Motor neuron (in vitro differentiated cells): ENCODE data around the gene ZNF516. TPM values are rescaled to one million over a fixed set of nuclear protein-coding genes. Genes with fewer than 3 reads are reported as not detected.
A peak's percentile ranks its signal among the peaks of the same experiment; 100 is the strongest.

ENCODE experiments used
- ATAC-seq, 8 experiments: fragments of 200-7000 bp; cut with Tn5 transposase; replicated peaks in 6 of 8; 2 replicates each; pipeline ENCODE4 v1.8.0; 2021; ENCODE audit warnings: mild to moderate bottlenecking in 8 of 8, moderate library complexity in 8 of 8
- H3K27ac ChIP-seq, 2 donors: fragments of 250-450 bp; sonication (Bioruptor Pico); 2 replicates each; pipeline ENCODE4 v1.9.0; 2021; ENCODE audit warnings: antibody characterized with exemption in 2 of 2, mild to moderate bottlenecking in 2 of 2, moderate library complexity in 1 of 2
- H3K4me1 ChIP-seq, 2 donors: fragments of 250-450 bp; sonication (Bioruptor Pico); replicated peaks in 1 of 2; 2 replicates each; pipeline ENCODE4 v1.6.1; 2021; ENCODE audit warnings: antibody characterized with exemption in 2 of 2, mild to moderate bottlenecking in 2 of 2, moderate library complexity in 1 of 2
- H3K4me3 ChIP-seq, 5 donors: fragments of 250-450 bp; sonication (Bioruptor Pico); 2 replicates each; pipeline ENCODE4 v1.9.0; 2021; ENCODE audit warnings: antibody characterized with exemption in 5 of 5, mild to moderate bottlenecking in 5 of 5, moderate library complexity in 4 of 5
- WGBS, 10 experiments: fragments of 450-650 bp; shearing (Covaris generic); methylation state at CpG; one replicate each; pipeline ENCODE4 v1.0.0; 2022; 5-methylcytosine and 5-hydroxymethylcytosine counted together
- in situ Hi-C, 9 experiments: fragments of 400-800 bp; cut with MboI; loops; one replicate each; pipeline ENCODE4 v1.15.0; 2021; ENCODE audit warnings: low sequenced_read_pairs in 9 of 9, low pct_unique_long_range_greater_than_20kb in 2 of 9; ENCODE audit not compliant: unreplicated experiment in 9 of 9
- total RNA-seq, 8 experiments: library from RNA; unstranded; fragments of 300-600 nt; gene quantifications; 2 replicates each; pipeline versions ENCODE4 v1.2.3 to v1.2.4, GENCODE V29; 2022

Gene ZNF516
- total RNA-seq, 8 experiments from 2014 or later = 13.0 to 64.2 (median 33.1) TPM

GRCh38 chr18:76452357-76452756 is 42.7 kb downstream of the ZNF516 start:
- Histone ChIP-seq H3K27ac (peak overlapping the region; percentile 77 to 87), H3K4me3 (peak overlapping the region; percentile 24 to 38 (median 26)), H3K4me1 (peaks cover 61 to 71% of the 10 kb centered on the region in 2 donors)
- peak in 6 of 8 experiments; percentile 37 to 64 (median 54) for ATAC-seq
- 8 to 96% (median 20%) methylated on average over 2 to 7 of the region's 8 CpGs; no CpG with 5 or more reads in 1 of the 10 experiments for WGBS, 10 experiments
- in situ Hi-C loops = no loop called here

GRCh38 chr18:76451396-76452331 is 43.4 kb downstream of the ZNF516 start:
- Histone ChIP-seq H3K4me3 (peak overlapping the region; percentile 24 to 38 (median 26)), H3K4me1 (peaks cover 62 to 68% of the 10 kb centered on the region in 2 donors), H3K27ac (peak overlapping the region; percentile 77 to 87)
- in situ Hi-C loops = no loop called here
- 0 to 48% (median 6%) methylated on average over 2 to 8 of the region's 28 CpGs; no CpG with 5 or more reads in 1 of the 10 experiments for WGBS, 10 experiments
- ATAC-seq = peak; percentile 41 to 77 (median 68)

- WGBS, 10 experiments = 0 to 17% (median 4%) methylated on average over 7 to 23 of the region's 35 CpGs; no CpG with 5 or more reads in 1 of the 10 experiments
- Histone ChIP-seq H3K27ac (peak overlapping the region; percentile 77 to 87), H3K4me1 (peaks cover 71 to 72% of the 10 kb centered on the region in 2 donors), H3K4me3 (peak overlapping the region; percentile 24 to 38 (median 26))
- in situ Hi-C loops = no loop called here
- peak; percentile 42 to 77 (median 60) for ATAC-seq
Observed at GRCh38 chr18:76450452-76451395, 44.3 kb downstream of the ZNF516 start.

- no peak overlapping the region for H3K27ac ChIP-seq
- WGBS, 10 experiments = 80 to 100% (median 92%) methylated on average over 2 to 3 of the region's 5 CpGs; no CpG with 5 or more reads in 5 of the 10 experiments
- no peak for ATAC-seq
- H3K4me3 ChIP-seq = no peak overlapping the region
- in situ Hi-C loops = no loop called here
- peaks cover 69 to 73% of the 10 kb centered on the region in 2 donors for H3K4me1 ChIP-seq
Observed at GRCh38 chr18:76449111-76449453, 46.0 kb downstream of the ZNF516 start.

- Histone ChIP-seq H3K4me1 (peaks cover 69 to 73% of the 10 kb centered on the region in 2 donors), H3K4me3 (no peak overlapping the region), H3K27ac (no peak overlapping the region)
- in situ Hi-C loops = no loop called here
- whole genome bisulfite sequencing, 10 experiments = 39 to 100% (median 83%) methylated on average over 2 to 16 of the region's 16 CpGs; no CpG with 5 or more reads in 2 of the 10 experiments
- ATAC-seq = no peak
Observed at GRCh38 chr18:76448256-76449110, 46.6 kb downstream of the ZNF516 start.

- 49 to 100% (median 94%) methylated on average over 1 to 18 of the region's 21 CpGs; no CpG with 5 or more reads in 2 of the 10 experiments for WGBS, 10 experiments
- peaks cover 58 to 63% of the 10 kb centered on the region in 2 donors for H3K4me1 ChIP-seq
- no peak overlapping the region for H3K27ac ChIP-seq
- no peak overlapping the region for H3K4me3 ChIP-seq
- in situ Hi-C loops = no loop called here
- no peak for ATAC-seq
Observed at GRCh38 chr18:76447258-76447890, 47.7 kb downstream of the ZNF516 start.

- H3K4me3 ChIP-seq = no peak overlapping the region
- in situ Hi-C loops = no loop called here
- H3K4me1 ChIP-seq = peaks cover 52 to 55% of the 10 kb centered on the region in 2 donors
- 33 to 92% (median 74%) methylated on average over 1 to 15 of the region's 20 CpGs for WGBS, 10 experiments
- no peak overlapping the region for H3K27ac ChIP-seq
- no peak for ATAC-seq
Observed at GRCh38 chr18:76446321-76447257, 48.5 kb downstream of the ZNF516 start.

GRCh38 chr18:76445741-76446232 is 49.3 kb downstream of the ZNF516 start:
- Histone ChIP-seq H3K4me3 (no peak overlapping the region), H3K27ac (no peak overlapping the region), H3K4me1 (peaks cover 47 to 48% of the 10 kb centered on the region in 2 donors)
- in situ Hi-C loops = no loop called here
- WGBS, 10 experiments = 38 to 80% (median 44%) methylated on average over 2 to 8 of the region's 11 CpGs; no CpG with 5 or more reads in 5 of the 10 experiments
- peak; percentile 35 to 58 (median 42) for ATAC-seq

GRCh38 chr18:76445275-76445674 is 49.8 kb downstream of the ZNF516 start:
- H3K4me3 ChIP-seq = no peak overlapping the region
- peaks cover 42 to 44% of the 10 kb centered on the region in 2 donors for H3K4me1 ChIP-seq
- no peak overlapping the region for H3K27ac ChIP-seq
- 0 to 66% (median 50%) methylated on average over 1 to 3 of the region's 3 CpGs; no CpG with 5 or more reads in 2 of the 10 experiments for WGBS, 10 experiments
- in situ Hi-C loops = no loop called here
- peak in 3 of 8 experiments; percentile 8 to 78 (median 65) for ATAC-seq

GRCh38 chr18:76444446-76445105 is 50.5 kb downstream of the ZNF516 start:
- WGBS, 10 experiments = 60 to 100% (median 86%) methylated on average over 1 to 12 of the region's 13 CpGs; no CpG with 5 or more reads in 3 of the 10 experiments
- no peak overlapping the region for H3K27ac ChIP-seq
- peaks cover 38 to 39% of the 10 kb centered on the region in 2 donors for H3K4me1 ChIP-seq
- no peak for ATAC-seq
- no peak overlapping the region for H3K4me3 ChIP-seq
- in situ Hi-C loops = no loop called here
